NK-92 (cell line): ENCODE measurements around the gene GGNBP2.

ENCODE experiments used
- DNase-seq: peaks from one replicate; lab custom pipeline; 2025; ENCODE audit not compliant: unreplicated experiment; lab: John Stamatoyannopoulos, UW

GGNBP2 gene

GRCh38 chr17:36550491-36551417 is 6.0 kb downstream of the GGNBP2 start:
- no peak for DNase-seq

- no peak for DNase-seq
Measured at GRCh38 chr17:36553459-36553858, 8.7 kb downstream of the GGNBP2 start.

GRCh38 chr17:36566081-36566480 is 21.4 kb downstream of the GGNBP2 start:
- no peak for DNase-seq

GRCh38 chr17:36575028-36575427 is 30.3 kb downstream of the GGNBP2 start:
- no peak for DNase-seq

GRCh38 chr17:36576793-36577192 is 32.1 kb downstream of the GGNBP2 start:
- DNase-seq, result no peak

- no peak for DNase-seq
Measured at GRCh38 chr17:36578671-36579070, 34.0 kb downstream of the GGNBP2 start.

GRCh38 chr17:36583787-36584186 is 39.1 kb downstream of the GGNBP2 start:
- no peak for DNase-seq

GRCh38 chr17:36586138-36586537 is 41.4 kb downstream of the GGNBP2 start:
- no peak for DNase-seq

- no peak for DNase-seq
Measured at GRCh38 chr17:36590082-36590481, 45.4 kb downstream of the GGNBP2 start.

GRCh38 chr17:36591434-36592315 is 47.0 kb downstream of the GGNBP2 start, which contains the start of gene DHRS11:
Gene DHRS11 (plus strand): TSS chr17:36591879. CDS start chr17:36592010, 131 bp downstream.
- no peak for DNase-seq

GRCh38 chr17:36592316-36592715 is 47.6 kb downstream of the GGNBP2 start:
- no peak for DNase-seq

- no peak for DNase-seq
Measured at GRCh38 chr17:36592716-36593321, 48.1 kb downstream of the GGNBP2 start.

GRCh38 chr17:36593656-36594316 is 49.1 kb downstream of the GGNBP2 start:
- DNase-seq, result no peak

GRCh38 chr17:36594626-36595401 is 50.1 kb downstream of the GGNBP2 start:
- DNase-seq, result no peak

GRCh38 chr17:36597226-36597625 is 52.5 kb downstream of the GGNBP2 start:
- no peak for DNase-seq

GRCh38 chr17:36597866-36598777 is 53.4 kb downstream of the GGNBP2 start:
- no peak for DNase-seq

- no peak for DNase-seq
Measured at GRCh38 chr17:36598951-36599401, 54.3 kb downstream of the GGNBP2 start.

GRCh38 chr17:36599546-36600250 is 55.0 kb downstream of the GGNBP2 start:
- DNase-seq, result no peak
